Measurements from ENCODE around the gene DOC2B.
"Not testable (repeated sequence)": the region's sequence is repeated elsewhere in the genome, so short reads cannot be mapped to it uniquely, and the experiment has no call there.

Gene DOC2B

DNA sequence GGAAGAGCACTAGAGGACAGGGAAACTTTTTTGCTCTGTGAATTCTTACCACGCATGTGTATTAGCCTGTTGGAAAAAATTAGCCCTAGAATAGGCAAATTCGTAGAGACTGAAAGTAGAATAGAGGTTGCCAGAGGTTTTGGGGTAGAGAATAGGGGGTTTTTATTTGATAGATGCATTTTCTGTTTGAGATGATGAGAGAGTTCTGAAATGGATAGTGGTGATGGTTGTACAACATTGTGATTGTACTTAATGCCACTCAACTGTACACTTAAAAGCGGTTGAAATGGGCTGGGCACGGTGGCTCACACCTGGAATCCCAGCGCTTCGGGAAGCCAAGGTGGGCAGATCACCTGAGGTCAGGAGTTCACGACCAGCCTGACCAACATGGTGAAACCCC, 8.0 kb upstream of the DOC2B start:
- DNase-seq (ENCODE audit: low spot score): no peak

DNA sequence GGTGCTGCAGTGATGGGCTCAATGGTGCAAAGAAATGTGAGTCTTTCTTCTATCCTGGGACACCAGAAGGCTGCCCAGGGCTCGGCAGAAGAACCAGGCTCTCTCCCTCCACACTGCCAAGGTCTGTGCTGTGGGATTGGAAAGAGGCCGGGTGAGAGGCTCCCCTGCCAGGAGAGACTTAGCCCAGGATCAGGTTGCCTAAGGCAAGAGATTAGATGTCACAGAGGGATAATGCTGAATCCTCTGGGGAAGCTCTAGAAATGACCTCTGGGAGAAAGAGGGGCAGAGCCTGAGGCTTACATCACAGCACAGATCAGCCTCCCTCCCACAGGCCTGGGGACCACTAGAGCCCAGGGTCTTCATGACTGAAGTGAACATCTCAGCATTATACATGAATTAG, 5.7 kb upstream of the DOC2B start:
- no peak for DNase-seq (ENCODE audit: low spot score)

DNA sequence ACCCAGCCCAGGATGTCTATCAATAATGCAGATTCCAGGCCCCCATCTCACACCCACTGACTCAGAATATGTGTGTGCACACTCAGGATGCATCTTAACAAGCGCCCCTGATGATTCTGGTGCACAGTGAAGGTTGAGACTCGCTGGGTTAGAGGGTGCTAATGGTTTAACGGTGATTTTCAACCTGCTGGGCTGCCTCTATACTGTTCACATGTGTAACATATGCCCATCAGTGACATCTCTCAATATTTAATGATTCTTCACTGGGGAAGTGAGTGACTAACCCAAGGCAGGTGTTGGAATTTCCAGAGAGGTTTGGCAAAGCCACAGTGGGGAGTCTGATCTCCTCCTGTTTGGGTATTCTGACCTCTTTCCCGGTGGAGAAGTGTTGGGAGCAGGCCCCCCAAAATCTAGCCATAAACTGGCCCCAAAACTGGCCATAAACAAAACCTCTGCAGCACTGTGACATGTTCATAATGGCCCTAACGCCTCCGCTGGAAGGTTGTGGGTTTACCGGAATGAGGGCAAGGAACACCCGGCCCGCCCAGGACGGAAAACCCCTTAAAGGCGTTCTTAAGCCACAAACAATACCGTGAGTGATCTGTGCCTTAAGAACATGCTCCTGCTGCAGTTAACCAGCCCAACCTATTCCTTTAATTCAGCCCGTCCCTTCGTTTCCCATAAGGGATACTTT, 4.1 kb upstream of the DOC2B start:
- DNase-seq (ENCODE audit: low spot score): no peak

DNA sequence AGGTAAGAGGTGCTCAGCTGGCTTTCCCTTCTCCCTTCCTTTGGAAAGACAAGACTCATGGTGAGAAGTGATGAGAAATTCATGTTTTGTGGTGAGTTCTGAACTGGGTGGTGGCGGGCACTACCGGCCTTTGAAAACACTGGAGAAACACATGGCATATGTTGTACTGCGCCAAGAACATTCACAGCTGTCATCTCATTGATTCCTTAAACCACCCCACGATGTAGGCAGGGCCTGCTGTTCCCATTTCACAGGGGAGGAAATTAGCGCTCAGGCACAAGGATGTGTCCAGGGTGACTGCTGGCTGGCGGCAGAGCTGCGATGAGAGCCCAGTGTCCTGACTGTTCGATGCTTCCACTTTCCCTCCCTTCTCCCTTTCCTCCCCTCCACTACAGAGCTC, 1.6 kb upstream of the DOC2B start:
- no peak for DNase-seq (ENCODE audit: low spot score)

DNA sequence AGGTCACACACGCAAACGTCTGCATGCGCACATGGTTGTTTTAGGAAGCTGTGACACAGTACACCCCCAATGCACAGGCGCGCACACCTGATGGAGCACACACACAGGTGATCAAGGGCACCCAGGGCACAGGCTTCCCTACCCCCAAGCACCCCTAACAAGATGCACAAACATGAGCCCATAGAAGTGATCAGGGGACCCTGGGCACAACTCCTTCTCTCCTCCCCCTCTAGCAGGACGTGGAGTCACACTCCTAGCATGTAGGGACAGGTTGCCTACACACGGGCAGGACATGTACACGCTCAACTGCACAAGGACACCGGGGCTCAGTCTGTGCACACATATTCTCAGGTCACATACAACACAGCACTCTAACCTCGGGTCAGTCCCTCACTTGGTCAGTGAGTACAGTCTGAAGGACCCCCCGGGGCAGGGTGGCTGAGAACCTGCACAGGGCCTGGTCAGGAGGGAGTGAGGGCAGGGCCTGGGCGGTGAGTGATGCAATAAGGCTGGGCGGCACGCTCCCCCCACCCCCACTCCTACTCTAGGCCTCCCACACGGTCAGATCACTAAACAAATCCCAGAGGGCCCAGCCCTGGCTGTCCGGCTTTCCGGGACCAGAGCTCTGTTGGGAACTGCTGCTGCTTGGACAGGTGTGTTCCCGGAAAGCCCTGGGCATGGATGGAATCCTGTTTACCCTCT, 751 bp upstream of the DOC2B start:
- peak; percentile 48 for DNase-seq (ENCODE audit: low spot score)

DNA sequence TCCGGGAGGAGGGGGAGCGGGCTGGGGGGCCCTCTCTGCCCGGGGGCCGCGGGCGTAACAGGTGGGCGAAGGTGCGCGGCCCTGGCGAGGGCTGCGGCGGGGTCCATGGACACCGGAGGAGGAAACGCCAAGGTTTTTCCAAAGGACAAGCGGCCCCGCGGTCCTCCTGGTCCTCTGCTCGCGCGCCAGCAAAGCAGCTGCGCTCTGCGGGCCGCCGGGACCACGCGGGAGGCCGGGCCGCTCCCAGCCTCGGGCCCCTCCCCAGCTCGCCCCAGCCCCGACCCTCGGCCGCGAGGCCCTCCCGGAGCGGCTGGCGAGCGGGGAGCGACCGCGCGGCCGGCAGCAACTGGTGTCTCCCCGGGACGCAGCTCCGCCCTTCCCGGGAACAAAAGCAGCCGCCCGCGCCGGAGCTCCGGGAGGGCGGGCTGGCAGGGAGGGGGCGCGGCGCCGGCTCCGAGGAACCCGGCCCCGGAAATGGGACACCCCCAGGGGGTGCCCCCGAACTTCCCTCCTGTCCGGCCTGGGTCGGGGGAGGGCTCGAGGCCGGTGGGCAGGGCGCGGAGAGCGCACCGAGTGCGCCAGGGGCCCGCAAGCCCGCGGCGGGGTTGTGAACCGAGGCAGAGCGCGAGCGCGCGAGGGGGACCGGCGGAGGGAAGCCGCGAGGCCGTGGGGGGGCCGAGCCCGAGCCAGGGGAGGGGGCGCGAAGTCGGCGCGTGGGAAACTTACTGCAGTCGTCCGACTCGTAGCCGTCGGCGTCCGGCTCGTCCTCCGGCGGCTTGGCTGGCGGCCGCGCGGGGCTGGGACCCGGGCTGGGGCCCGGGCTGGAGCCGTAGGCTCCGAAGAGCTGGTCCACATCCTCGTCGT, 837 bp downstream of the DOC2B start:
- DNase-seq (ENCODE audit: low spot score): peak; percentile 74

DNA sequence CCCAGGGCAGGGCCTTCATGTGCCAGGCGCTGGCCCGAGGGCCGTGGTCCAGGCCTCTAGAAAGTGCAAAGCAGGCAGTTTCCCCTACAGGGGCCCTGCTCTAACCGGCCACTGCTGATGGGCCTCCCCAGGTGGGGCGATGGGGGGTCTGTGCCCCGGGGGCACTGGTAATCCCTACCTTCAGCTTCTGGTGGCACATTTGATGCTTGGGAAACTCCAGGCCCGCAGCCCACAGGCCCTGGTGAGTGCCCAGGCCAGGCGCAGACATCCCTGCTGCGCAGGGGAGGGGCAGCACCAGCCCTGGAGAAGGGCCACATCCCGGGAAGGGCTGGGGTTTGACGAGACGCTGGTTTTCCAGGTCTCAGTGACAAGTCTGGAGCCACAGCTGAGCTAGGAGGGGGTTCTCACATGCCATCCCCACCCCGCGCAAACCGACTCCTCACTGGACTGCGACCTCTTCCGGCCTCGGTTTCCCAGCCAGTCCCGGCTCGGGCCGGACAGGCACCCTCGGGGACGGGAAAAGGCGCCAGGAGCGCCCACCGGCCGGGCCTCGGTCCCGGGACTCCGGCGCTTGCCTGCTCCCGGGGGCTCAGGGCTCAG, 1.6 kb downstream of the DOC2B start:
- peak; percentile 59 for DNase-seq (ENCODE audit: low spot score)

DNA sequence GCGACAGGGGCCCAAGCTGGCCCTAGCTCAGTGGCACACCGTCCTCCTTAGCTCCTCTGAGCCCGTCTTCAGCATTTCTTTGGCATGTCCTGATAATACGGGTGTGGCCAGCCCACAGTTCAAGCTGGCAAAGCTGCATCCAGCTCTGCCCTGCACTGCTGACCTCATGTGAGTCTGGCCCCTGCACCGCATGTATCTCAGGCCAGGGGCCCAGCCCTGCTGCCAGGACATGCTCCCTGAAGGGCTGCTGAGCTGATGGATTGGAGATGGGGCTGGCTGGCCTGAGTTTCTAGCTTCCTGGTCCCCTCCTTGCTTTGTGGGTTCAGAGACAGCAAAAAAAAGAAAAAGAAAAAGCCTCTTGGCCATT, 2.4 kb downstream of the DOC2B start:
- DNase-seq (ENCODE audit: low spot score): no peak

DNA sequence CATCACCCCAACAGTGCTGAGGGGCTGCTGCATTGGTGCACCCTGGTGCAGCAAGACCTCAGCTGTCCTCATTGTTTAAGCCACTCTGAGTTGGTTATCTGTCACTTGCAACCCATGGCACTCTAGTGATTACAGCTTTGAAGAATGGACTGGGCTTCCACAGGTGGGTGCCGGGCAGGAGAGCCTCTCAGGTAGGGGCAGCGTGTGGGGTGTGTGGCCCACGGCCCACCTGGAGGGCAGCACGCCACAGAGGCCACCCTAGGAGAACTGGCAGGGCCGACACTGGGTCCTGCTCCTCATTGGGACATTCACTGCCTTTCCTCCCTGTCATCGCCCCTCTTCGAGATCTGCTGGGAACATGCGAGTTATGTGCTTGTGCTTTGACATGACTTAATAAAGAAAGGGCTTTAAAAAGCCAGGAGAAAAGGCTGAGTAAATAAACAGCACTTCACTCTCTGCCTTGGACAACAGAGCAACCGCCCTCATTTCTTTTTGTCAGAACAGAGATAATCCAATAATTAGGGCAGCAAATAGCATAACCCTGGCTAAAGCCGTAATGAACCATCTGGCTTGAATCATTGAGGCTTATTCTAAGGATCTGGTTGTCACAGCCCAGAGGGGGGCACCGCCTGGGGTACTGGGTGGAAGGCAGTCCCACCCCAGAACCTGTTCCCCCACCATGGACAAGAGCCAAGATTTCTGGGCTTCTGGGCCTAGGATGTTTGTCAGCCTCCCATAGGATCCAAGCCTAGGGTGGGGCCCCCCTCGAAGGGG, 3.0 kb downstream of the DOC2B start:
- no peak for DNase-seq (ENCODE audit: low spot score)

DNA sequence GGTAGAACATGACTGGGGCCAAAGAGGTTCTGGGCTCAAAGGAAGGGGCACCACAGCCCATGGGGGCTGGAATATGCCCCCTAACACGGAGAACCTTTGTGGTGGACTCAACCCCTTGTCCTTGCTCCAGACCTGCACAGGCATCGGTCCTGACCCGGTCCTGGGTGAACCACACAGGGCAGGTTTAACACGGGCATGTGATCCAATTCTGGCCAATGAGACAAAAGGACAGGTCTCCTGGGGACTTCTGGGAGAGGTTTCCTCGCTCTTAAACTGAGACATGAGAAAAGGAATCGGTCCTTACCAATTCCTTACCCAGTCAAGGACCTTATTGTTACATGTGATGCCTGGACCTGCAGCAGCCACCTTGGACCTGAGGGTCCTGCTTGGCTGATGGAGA, 3.7 kb downstream of the DOC2B start:
- no peak for DNase-seq (ENCODE audit: low spot score)

DNA sequence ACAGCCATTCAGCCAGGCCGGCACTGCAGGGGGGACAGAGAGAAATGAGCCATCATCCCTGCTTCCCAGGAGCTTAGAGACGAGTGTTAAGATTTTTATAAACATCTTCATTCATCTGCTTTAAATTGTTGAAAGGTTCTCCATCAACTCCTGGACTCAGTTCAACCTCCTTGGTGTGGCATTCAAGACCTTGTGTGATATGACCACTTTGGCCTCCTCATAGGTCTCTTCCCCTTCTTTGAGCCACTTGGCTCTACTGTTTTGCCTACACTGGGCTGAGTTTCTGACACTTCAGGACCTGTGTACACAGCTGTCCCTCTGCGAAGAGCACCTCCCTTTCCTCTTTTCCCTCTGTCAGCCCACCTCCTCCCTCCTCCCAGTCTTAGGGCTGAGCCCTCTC, 4.3 kb downstream of the DOC2B start:
- DNase-seq (ENCODE audit: low spot score): no peak

DNA sequence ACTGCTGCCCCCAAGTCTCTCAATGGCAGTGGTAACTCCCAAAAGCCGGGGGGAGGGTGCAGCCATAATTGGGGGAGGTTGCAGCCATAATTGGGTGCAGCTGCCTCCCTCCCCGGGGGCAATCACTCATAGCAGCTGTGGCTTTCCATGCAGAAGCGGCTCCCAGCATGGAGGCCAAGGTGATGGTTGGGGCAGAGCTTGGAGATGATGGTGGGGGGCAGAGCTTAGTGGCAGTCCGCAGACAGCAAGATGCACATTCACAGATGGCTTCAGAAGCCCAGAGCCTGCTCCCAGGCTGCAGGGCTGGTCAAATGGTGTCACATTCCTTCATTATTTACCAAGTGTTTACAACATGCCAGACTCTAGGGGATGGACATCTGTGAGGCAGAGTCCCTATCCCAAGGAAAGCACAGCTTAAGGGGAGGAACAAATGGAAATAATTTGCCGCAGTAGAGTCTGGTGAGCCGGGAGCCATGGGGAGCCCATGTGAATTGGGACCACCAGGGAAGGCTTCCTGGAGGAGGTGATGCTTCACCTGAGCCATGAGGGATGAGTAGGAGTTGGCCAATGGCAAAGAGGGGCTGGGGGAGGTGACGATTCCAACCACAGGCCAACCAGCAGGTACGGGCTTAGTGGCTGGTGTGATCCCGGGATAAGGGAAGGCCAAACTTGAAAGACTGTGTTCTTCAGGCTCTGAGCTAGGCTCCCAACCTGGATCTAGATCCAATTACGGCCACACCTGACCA, 8.1 kb downstream of the DOC2B start:
- no peak for DNase-seq (ENCODE audit: low spot score)

DNA sequence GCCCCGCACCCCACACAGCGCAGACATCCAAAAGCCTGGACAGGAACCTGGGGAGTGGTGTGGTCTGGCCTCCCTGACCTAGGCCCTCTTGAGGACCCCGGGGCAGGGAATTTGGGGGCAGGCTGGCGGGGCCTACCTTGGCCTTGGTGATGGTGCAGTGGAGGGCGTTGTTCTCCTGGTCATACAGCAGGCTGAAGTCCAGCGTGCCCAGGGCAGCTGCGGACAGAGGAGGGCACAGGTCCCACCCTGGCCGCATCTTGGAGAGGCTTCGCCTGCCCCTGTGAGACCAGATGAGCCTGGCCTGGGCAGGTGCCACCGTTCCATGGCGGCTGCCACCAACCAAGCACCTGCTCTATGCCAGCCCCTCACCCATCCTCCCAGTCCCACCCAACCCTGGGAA, 9.0 kb downstream of the DOC2B start:
- no peak for DNase-seq (ENCODE audit: low spot score)

DNA sequence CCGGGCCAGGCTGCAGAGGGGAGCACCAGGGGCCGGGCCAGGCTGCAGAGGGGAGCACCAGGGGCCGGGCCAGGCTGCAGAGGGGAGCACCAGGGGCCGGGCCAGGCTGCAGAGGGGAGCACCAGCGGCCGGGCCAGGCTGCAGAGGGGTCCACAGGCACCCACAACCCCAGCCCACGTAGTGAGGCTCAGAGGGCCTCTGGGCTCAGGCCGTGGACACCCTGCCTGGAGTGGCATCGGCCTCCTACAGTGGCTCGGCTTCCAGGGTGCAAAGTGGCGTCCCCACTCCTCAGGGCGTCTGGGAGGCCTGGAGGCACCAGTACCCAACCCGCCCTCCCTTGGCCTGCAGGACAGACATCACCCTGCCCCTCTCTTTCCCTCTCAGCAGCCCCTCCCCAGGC, 9.6 kb downstream of the DOC2B start:
- DNase-seq (ENCODE audit: low spot score): no peak

DNA sequence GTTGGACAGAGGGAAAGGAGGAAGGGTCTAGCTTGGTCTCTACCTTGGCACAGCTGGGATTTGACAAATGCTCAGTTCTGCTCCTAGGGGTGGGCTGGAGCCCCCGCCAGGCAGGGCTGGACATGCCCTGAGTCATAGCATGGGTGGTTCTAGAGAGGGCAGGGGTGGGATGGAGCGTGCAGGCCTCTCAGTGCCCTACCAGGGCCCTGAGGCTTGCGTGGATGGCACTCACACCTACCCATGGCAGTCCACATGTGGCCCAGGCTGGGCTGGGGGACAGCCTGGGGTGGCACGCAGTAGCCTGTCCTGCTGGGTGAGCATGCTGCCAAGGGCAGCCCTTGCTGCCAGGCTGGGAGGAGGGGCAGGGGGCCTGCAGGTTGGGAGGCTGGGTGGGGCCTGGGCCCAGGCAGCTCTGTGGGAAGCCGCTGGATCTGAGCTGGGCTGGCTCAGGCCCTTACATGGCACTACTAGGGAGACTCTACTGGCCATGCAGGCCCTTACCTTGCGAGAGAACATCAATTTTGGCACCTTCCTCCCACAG, 11.2 kb downstream of the DOC2B start:
- no peak for DNase-seq (ENCODE audit: low spot score)

DNA sequence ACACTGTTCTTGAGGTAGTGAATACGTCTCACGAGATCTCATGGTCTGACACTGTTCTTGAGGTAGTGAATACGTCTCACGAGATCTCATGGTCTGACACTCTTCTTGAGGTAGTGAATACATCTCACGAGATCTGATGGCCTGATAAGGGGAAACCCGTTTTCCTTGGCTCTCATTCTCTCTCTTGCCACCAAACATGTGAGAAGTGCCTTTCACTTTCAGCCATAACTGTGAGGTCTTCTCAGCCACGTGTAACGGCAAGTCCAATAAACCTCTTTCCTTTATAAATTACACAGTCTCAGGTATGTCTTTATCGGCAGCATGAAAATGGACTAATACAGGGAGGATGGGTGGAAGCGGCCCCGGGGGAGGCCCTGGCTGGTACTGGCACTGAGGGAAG, 12.8 kb downstream of the DOC2B start:
- not testable (repeated sequence) for DNase-seq (ENCODE audit: low spot score)

DNA sequence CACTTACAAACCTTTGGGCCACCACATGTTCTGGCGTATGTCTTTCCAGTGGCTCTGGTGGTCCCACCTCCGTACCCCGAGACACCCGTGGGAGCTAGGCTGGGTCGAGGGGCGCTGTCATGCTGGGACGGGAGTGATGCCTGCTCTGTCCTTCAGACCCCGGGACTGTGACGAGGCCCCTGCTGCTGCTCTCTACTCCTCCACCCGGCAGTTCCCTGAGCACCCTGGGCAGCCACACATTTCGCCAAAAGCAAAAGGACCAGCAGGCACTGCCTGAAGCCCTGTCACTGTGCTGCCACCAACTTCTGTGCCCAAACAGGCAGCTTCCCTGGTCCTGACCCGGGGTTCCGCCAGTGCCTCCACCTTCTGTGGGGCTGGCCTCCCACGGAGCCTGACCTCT, 15.5 kb downstream of the DOC2B start:
- DNase-seq (ENCODE audit: low spot score): no peak

DNA sequence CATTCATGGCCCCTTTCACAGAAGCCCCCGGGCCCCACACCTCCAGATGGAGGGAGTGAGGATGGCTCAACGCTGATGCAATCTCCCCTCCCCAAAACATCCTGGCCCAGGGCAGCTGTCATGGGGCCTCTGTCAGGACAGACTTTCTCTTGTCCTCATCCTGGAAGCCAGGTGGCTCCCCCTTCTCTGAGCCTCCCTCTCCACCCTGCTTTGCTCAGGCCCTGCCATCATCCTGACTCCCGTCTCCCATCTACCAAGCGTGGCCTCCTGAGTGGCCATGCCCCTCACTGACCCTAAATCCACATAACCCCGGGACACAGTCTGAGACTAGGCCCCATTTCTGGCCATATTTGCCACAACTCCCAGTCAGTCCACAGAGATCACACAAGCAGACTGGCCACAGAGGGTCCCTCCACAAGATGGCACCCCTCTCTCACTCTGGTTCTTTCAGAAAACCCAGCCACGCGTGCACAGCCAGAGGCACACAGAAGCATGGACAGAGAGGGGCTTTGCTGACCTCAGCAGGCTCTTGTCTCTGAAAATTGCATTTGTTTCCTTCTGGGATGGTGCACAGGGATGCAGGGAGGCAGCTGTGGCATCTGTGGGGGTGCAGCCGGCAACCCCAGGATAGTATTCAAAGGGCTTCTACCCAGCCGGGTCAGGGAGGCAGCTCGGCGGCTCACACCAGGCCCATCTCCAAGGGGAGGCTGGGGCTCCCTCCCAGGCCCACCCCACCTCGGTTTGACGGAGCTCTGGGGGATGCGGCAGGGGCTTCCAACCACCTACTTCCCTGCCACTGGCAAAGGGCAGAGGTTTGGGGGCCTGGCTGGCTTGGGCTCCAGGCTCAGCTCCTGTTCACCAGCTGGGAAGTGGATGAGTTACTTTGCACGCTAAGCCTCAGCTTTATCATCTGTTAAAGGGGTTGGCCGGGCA, 16.9 kb downstream of the DOC2B start:
- peak; percentile 78 for DNase-seq (ENCODE audit: low spot score)

DNA sequence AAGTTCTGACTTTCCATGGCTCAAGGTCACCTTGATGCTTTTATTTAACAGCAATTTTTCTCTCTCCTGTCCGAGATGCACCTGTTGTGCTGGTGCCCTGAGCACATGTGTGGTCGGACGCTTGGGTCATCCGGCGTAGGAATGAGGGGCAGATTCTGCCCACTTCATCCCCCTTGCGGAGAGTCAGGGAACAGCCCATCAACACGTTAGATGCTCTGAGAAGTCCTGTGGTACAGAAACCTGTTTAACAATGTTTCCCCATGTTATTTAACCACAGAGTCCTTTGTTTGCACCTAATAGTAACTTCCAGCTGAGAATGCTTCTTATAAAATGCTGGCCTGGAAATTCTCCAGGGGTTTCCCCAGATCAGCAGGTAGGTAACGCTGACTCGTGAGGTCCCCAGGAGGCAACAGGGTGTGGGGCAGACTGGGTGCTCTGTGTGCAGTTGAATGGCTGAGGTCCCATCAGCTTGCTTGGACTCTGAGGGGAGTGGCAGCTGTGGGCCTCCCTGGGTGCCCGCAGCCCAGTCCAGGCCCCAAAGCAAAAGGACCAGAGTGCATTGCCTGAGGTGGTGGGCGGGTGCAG, 17.8 kb downstream of the DOC2B start:
- peak; percentile 53 for DNase-seq (ENCODE audit: low spot score)
